Hematopoietic multipotent progenitor cell treated with erythropoietin and hydrocortisone succinate and interleukin-3 and kit ligand, for 8 days (in vitro differentiated cells): Measurements from ENCODE around the gene ACSM6.
"Not testable (repeated sequence)": the region's sequence is repeated elsewhere in the genome, so short reads cannot be mapped to it uniquely, and the experiment has no call there.

Source experiments
- DNase-seq: peaks from one replicate; pipeline ENCODE4 v3.0.0-alpha.2; 2015

Gene ACSM6

GRCh38 chr10:95193944-95194343 lies at the start of gene ACSM6:
Gene ACSM6, plus strand, starts transcription at chr10:95194238. Its CDS starts 248 bp downstream, at chr10:95194486.
- DNase-seq = no peak

- DNase-seq = no peak
Measured at GRCh38 chr10:95168694-95169093, 25.3 kb upstream of the ACSM6 start.

GRCh38 chr10:95169522-95169921 lies 24.5 kb upstream of the ACSM6 start:
- DNase-seq = no peak

- no peak for DNase-seq
Measured at GRCh38 chr10:95170790-95171189, 23.2 kb upstream of the ACSM6 start.

GRCh38 chr10:95171336-95171735 lies 22.7 kb upstream of the ACSM6 start:
- DNase-seq = no peak

GRCh38 chr10:95172851-95173250 lies 21.2 kb upstream of the ACSM6 start:
- no peak for DNase-seq

GRCh38 chr10:95176101-95176500 lies 17.9 kb upstream of the ACSM6 start:
- no peak for DNase-seq

GRCh38 chr10:95177429-95177828 lies 16.6 kb upstream of the ACSM6 start:
- no peak for DNase-seq

GRCh38 chr10:95178266-95178665 lies 15.8 kb upstream of the ACSM6 start:
- DNase-seq = no peak

- DNase-seq = no peak
Measured at GRCh38 chr10:95178797-95179196, 15.2 kb upstream of the ACSM6 start.

- no peak for DNase-seq
Measured at GRCh38 chr10:95181726-95182125, 12.3 kb upstream of the ACSM6 start.

- DNase-seq = peak; percentile 83
Measured at GRCh38 chr10:95183271-95184230, 10.5 kb upstream of the ACSM6 start.

GRCh38 chr10:95187617-95188016 lies 6.4 kb upstream of the ACSM6 start:
- no peak for DNase-seq

- DNase-seq = no peak
Measured at GRCh38 chr10:95188593-95188992, 5.4 kb upstream of the ACSM6 start.

- DNase-seq = no peak
Measured at GRCh38 chr10:95196046-95196445, 2.0 kb downstream of the ACSM6 start.

- no peak for DNase-seq
Measured at GRCh38 chr10:95201736-95202135, 7.7 kb downstream of the ACSM6 start.

- DNase-seq = not testable (repeated sequence)
Measured at GRCh38 chr10:95202865-95203264, 8.8 kb downstream of the ACSM6 start.

- peak; percentile 8 for DNase-seq
Measured at GRCh38 chr10:95208702-95209391, 14.8 kb downstream of the ACSM6 start.

- no peak for DNase-seq
Measured at GRCh38 chr10:95209509-95210127, 15.6 kb downstream of the ACSM6 start.

- no peak for DNase-seq
Measured at GRCh38 chr10:95211606-95212279, 17.7 kb downstream of the ACSM6 start.

- DNase-seq = no peak
Measured at GRCh38 chr10:95214369-95214768, 20.3 kb downstream of the ACSM6 start.

GRCh38 chr10:95214793-95215192 lies 20.8 kb downstream of the ACSM6 start:
- DNase-seq = no peak

GRCh38 chr10:95217476-95217875 lies 23.4 kb downstream of the ACSM6 start:
- DNase-seq = no peak
